IPS DF 6.9 (cell line): ENCODE data around the gene RPL19.

ENCODE experiments used
- DNase-seq: peaks from one replicate; pipeline ENCODE4 v3.0.0-alpha.2; 2013; ENCODE audit warnings: low read depth, low spot score
- H3K27ac ChIP-seq: one replicate; pipeline ENCODE4 v1.5.1; 2013; ENCODE audit warnings: low read length, control low read depth
- H3K27me3 ChIP-seq: 2 replicates; pipeline ENCODE4 v1.6.1; 2013; ENCODE audit warnings: mild to moderate bottlenecking, low read length; ENCODE audit not compliant: control insufficient read depth, insufficient read depth
- H3K36me3 ChIP-seq: 2 replicates; pipeline ENCODE4 v1.6.1; 2013; ENCODE audit warnings: low read length; ENCODE audit not compliant: control insufficient read depth, insufficient read depth
- H3K4me1 ChIP-seq: 2 replicates; pipeline ENCODE4 v1.6.1; 2013; ENCODE audit warnings: low read length; ENCODE audit not compliant: control insufficient read depth, insufficient read depth
- H3K4me3 ChIP-seq: 2 replicates; pipeline ENCODE4 v1.5.1; 2013; ENCODE audit warnings: mild to moderate bottlenecking, low read length
- H3K9me3 ChIP-seq: 2 replicates; pipeline ENCODE4 v1.6.1; 2013; ENCODE audit warnings: low read length, inconsistent platforms; ENCODE audit not compliant: control insufficient read depth, insufficient read depth
- WGBS: extraction: QIAGEN DNeasy Blood & Tissue Kit; methylation state at CpG from one replicate; pipeline ENCODE4 v1.1.7; 2013; ENCODE audit warnings: mixed read lengths, missing lambda C conversion rate; ENCODE audit not compliant: insufficient read length, insufficient coverage; 5-methylcytosine and 5-hydroxymethylcytosine counted together

The RPL19 gene

GRCh38 chr17:39196808-39197291 is 3.2 kb upstream of the RPL19 start:
- no peaks in the 10 kb centered on the region for H3K27me3 ChIP-seq
- no peak overlapping the region for H3K27ac ChIP-seq
- WGBS = no CpG with 5 or more reads among the region's 30 CpGs
- H3K9me3 ChIP-seq = no peaks in the 10 kb centered on the region
- peaks cover 3% of the 10 kb centered on the region for H3K4me1 ChIP-seq
- H3K4me3 ChIP-seq = peak overlapping the region; percentile 71
- H3K36me3 ChIP-seq = peaks cover 15% of the 10 kb centered on the region
- DNase-seq = no peak

- peaks cover 3% of the 10 kb centered on the region for H3K4me1 ChIP-seq
Measured at GRCh38 chr17:39197380-39198185, 2.5 kb upstream of the RPL19 start, which contains the start of gene CACNB1. TSS of gene CACNB1 (minus strand) at chr17:39197669. CDS start at chr17:39197495, 174 bp downstream.

GRCh38 chr17:39198186-39198566 is 1.9 kb upstream of the RPL19 start:
- Histone ChIP-seq H3K4me1 (peaks cover 3% of the 10 kb centered on the region), H3K4me3 (no peak overlapping the region; the same call in 1 of the 2 replicates), H3K27ac (no peak overlapping the region), H3K9me3 (no peaks in the 10 kb centered on the region), H3K36me3 (peaks cover 20% of the 10 kb centered on the region), H3K27me3 (no peaks in the 10 kb centered on the region)
- DNase-seq = no peak
- WGBS = no CpG with 5 or more reads among the region's 4 CpGs

More at GRCh38 chr17:39197380-39198185, 2.5 kb upstream of the RPL19 start, which contains the start of gene CACNB1:
- Histone ChIP-seq H3K4me3 (peak within 1 kb of the TSS; percentile 71), H3K27me3 (no peaks in the 10 kb centered on the region), H3K36me3 (peaks cover 20% of the 10 kb centered on the region), H3K27ac (no peak within 1 kb of the TSS), H3K9me3 (no peaks in the 10 kb centered on the region)
- DNase-seq = no peak
- WGBS = no CpG with 5 or more reads among the region's 55 CpGs

- Histone ChIP-seq H3K27ac (no peak overlapping the region), H3K27me3 (no peaks in the 10 kb centered on the region), H3K36me3 (peaks cover 31% of the 10 kb centered on the region), H3K4me1 (peaks cover 3% of the 10 kb centered on the region), H3K9me3 (no peaks in the 10 kb centered on the region), H3K4me3 (peak overlapping the region; percentile 95; the same call in 1 of the 2 replicates)
- WGBS = no CpG with 5 or more reads among the region's 10 CpGs
- DNase-seq = no peak
Measured at GRCh38 chr17:39199820-39200069, 338 bp upstream of the RPL19 start.

GRCh38 chr17:39200957-39201510 is 951 bp downstream of the RPL19 start:
- Histone ChIP-seq H3K27me3 (no peaks in the 10 kb centered on the region), H3K4me3 (peak overlapping the region; percentile 95; the same call in 1 of the 2 replicates), H3K27ac (no peak overlapping the region), H3K36me3 (peaks cover 35% of the 10 kb centered on the region), H3K4me1 (peaks cover 2% of the 10 kb centered on the region; the same call in 1 of the 2 replicates), H3K9me3 (no peaks in the 10 kb centered on the region)
- no peak for DNase-seq
- no CpG with 5 or more reads among the region's 11 CpGs for WGBS

GRCh38 chr17:39204245-39204644 is 4.2 kb downstream of the RPL19 start:
- H3K4me3 ChIP-seq = no peak overlapping the region
- no peaks in the 10 kb centered on the region for H3K27me3 ChIP-seq
- H3K36me3 ChIP-seq = peaks cover 35% of the 10 kb centered on the region
- DNase-seq = no peak
- no peaks in the 10 kb centered on the region for H3K9me3 ChIP-seq
- no CpG with 5 or more reads among the region's 8 CpGs for WGBS
- peaks cover 5% of the 10 kb centered on the region for H3K4me1 ChIP-seq
- H3K27ac ChIP-seq = no peak overlapping the region

- Histone ChIP-seq H3K9me3 (no peaks in the 10 kb centered on the region), H3K4me3 (no peak overlapping the region), H3K4me1 (peaks cover 5% of the 10 kb centered on the region), H3K27me3 (no peaks in the 10 kb centered on the region), H3K27ac (no peak overlapping the region), H3K36me3 (peaks cover 35% of the 10 kb centered on the region)
- no peak for DNase-seq
- no CpG with 5 or more reads among the region's 3 CpGs for WGBS
Measured at GRCh38 chr17:39205112-39205526, 5.0 kb downstream of the RPL19 start.

GRCh38 chr17:39208136-39208535 is 8.1 kb downstream of the RPL19 start:
- H3K27ac ChIP-seq = no peak overlapping the region
- no peaks in the 10 kb centered on the region for H3K9me3 ChIP-seq
- H3K4me1 ChIP-seq = peaks cover 6% of the 10 kb centered on the region
- H3K36me3 ChIP-seq = peaks cover 18% of the 10 kb centered on the region
- no peak overlapping the region for H3K4me3 ChIP-seq
- no CpG with 5 or more reads among the region's 7 CpGs for WGBS
- no peak for DNase-seq
- no peaks in the 10 kb centered on the region for H3K27me3 ChIP-seq

GRCh38 chr17:39208893-39209292 is 8.8 kb downstream of the RPL19 start:
- Histone ChIP-seq H3K27me3 (no peaks in the 10 kb centered on the region), H3K36me3 (peaks cover 12% of the 10 kb centered on the region), H3K27ac (no peak overlapping the region), H3K9me3 (no peaks in the 10 kb centered on the region), H3K4me3 (no peak overlapping the region), H3K4me1 (peaks cover 6% of the 10 kb centered on the region)
- WGBS = no CpG with 5 or more reads among the region's 8 CpGs
- no peak for DNase-seq

GRCh38 chr17:39209317-39210092 is 9.4 kb downstream of the RPL19 start:
- H3K4me1 ChIP-seq = peaks cover 6% of the 10 kb centered on the region

More at GRCh38 chr17:39209317-39210092, 9.4 kb downstream of the RPL19 start:
- Histone ChIP-seq H3K4me3 (peak overlapping the region; percentile 40; the same call in 1 of the 2 replicates), H3K36me3 (peaks cover 6% of the 10 kb centered on the region; the same call in 1 of the 2 replicates), H3K27me3 (no peaks in the 10 kb centered on the region), H3K9me3 (no peaks in the 10 kb centered on the region), H3K27ac (no peak overlapping the region)
- no peak for DNase-seq
- no CpG with 5 or more reads among the region's 39 CpGs for WGBS
